OCI-LY7 (cell line): ENCODE data around the gene LAMA3.

Experiments used
- EZH2phosphoT487 ChIP-seq: fragments of 200-600 bp; sonication (generic); IDR thresholded peaks from 2 replicates; pipeline ENCODE4 v1.6.1; 2018; ENCODE audit warnings: low read depth, borderline replicate concordance, mild to moderate bottlenecking, mixed run types, antibody characterized with exemption, low read length, moderate library complexity, mixed read lengths
- TF ChIP-seq, protein P1 (sequence below): fragments of 200-600 bp; sonication (generic); conservative IDR thresholded peaks from 2 replicates; pipeline ENCODE4 v1.5.1; 2014; ENCODE audit warnings: mild to moderate bottlenecking, antibody characterized with exemption, low read length, moderate library complexity, mixed read lengths

DNA sequence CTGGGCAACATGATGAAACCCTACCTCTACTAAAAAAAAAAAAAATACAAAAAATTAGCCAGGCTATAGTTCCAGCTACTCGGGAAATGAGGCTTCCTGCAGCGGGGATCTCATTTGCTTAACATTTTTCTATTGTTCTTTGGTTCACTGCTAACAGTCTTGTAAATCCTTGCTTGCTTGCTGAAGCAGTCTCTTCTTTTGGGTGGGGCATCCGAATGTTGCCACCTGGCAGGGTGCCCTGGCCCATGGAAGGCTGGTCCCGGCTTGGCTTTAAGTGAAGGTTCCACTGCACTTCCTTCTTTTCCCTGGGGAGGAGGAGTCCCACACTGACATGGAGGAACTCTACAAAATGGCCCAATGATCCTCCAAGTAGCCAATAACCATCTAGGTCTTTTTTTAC lies 20.5 kb upstream of the LAMA3 start:
- TF ChIP-seq, protein P1, sequence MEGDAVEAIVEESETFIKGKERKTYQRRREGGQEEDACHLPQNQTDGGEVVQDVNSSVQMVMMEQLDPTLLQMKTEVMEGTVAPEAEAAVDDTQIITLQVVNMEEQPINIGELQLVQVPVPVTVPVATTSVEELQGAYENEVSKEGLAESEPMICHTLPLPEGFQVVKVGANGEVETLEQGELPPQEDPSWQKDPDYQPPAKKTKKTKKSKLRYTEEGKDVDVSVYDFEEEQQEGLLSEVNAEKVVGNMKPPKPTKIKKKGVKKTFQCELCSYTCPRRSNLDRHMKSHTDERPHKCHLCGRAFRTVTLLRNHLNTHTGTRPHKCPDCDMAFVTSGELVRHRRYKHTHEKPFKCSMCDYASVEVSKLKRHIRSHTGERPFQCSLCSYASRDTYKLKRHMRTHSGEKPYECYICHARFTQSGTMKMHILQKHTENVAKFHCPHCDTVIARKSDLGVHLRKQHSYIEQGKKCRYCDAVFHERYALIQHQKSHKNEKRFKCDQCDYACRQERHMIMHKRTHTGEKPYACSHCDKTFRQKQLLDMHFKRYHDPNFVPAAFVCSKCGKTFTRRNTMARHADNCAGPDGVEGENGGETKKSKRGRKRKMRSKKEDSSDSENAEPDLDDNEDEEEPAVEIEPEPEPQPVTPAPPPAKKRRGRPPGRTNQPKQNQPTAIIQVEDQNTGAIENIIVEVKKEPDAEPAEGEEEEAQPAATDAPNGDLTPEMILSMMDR = no peak
- no peak for TF ChIP-seq EZH2phosphoT487
